OCI-LY1 (cell line): ENCODE measurements around the gene DCTN2.

Experiments
- H2AFZ ChIP-seq: fragments of 200-600 bp; sonication (generic), shearing (Covaris generic); 2 replicates; pipeline ENCODE4 v1.6.0; 2014; ENCODE audit warnings: antibody characterized with exemption, mild to moderate bottlenecking, low read length
- H3F3A ChIP-seq: fragments of 200-600 bp; sonication (generic), shearing (Covaris generic); 2 replicates; pipeline ENCODE4 v1.6.0; 2014; ENCODE audit warnings: mild to moderate bottlenecking, antibody characterized with exemption, low read length, moderate library complexity; ENCODE audit not compliant: insufficient read depth
- H3K27ac ChIP-seq: fragments of 200-600 bp; sonication (generic); 2 replicates; pipeline ENCODE4 v1.5.1; 2014; ENCODE audit warnings: low read length, mixed run types, mild to moderate bottlenecking, low read depth; ENCODE audit not compliant: poor library complexity, severe bottlenecking
- H3K27me3 ChIP-seq: fragments of 200-600 bp; sonication (generic); 2 replicates; pipeline ENCODE4 v1.6.0; 2014; ENCODE audit warnings: antibody characterized with exemption, mild to moderate bottlenecking, low read length, moderate library complexity; ENCODE audit not compliant: insufficient read depth
- H3K36me3 ChIP-seq: fragments of 200-600 bp; sonication (generic); 2 replicates; pipeline ENCODE4 v1.6.1; 2014; ENCODE audit warnings: mild to moderate bottlenecking, antibody characterized with exemption, low read length, moderate library complexity, mixed read lengths; ENCODE audit not compliant: insufficient read depth
- H3K4me1 ChIP-seq: fragments of 200-600 bp; sonication (generic); 2 replicates; pipeline ENCODE4 v1.5.1; 2014; ENCODE audit warnings: mild to moderate bottlenecking, low read length, moderate library complexity; ENCODE audit not compliant: insufficient read depth, severe bottlenecking
- H3K4me2 ChIP-seq: fragments of 200-600 bp; sonication (generic), shearing (Covaris generic); 2 replicates; pipeline ENCODE4 v1.6.1; 2014; ENCODE audit warnings: low read length
- H3K4me3 ChIP-seq: fragments of 200-600 bp; sonication (generic); 2 replicates; pipeline ENCODE4 v1.5.1; 2014; ENCODE audit warnings: low read length, low read depth, mild to moderate bottlenecking, mixed read lengths; ENCODE audit not compliant: poor library complexity, severe bottlenecking
- H3K79me2 ChIP-seq: fragments of 200-600 bp; shearing (Covaris generic); 2 replicates; pipeline ENCODE4 v1.6.1; 2016; ENCODE audit warnings: mixed run types, low read length, mixed read lengths; ENCODE audit not compliant: insufficient read depth
- H3K9ac ChIP-seq: fragments of 200-600 bp; sonication (generic), shearing (Covaris generic); 2 replicates; pipeline ENCODE4 v1.6.1; 2014; ENCODE audit warnings: mild to moderate bottlenecking, low read length, mixed read lengths
- H3K9me2 ChIP-seq: fragments of 200-600 bp; sonication (generic), shearing (Covaris generic); 2 replicates; pipeline ENCODE4 v1.6.1; 2014; ENCODE audit warnings: low read depth, mild to moderate bottlenecking, low read length, mixed read lengths
- H3K9me3 ChIP-seq: fragments of 200-600 bp; shearing (Covaris generic); 2 replicates; pipeline ENCODE4 v1.6.1; 2014; ENCODE audit warnings: low read length, mixed read lengths
- H4K20me1 ChIP-seq: fragments of 200-600 bp; sonication (generic), shearing (Covaris generic); 2 replicates; pipeline ENCODE4 v1.6.0; 2016; ENCODE audit warnings: mild to moderate bottlenecking, low read length; ENCODE audit not compliant: insufficient read depth
- EZH2 ChIP-seq: fragments of 200-600 bp; sonication (generic), shearing (Covaris generic); IDR thresholded peaks from 2 replicates; pipeline ENCODE4 v1.8.0; 2017; ENCODE audit warnings: borderline replicate concordance, mixed run types, mild to moderate bottlenecking, antibody characterized with exemption, low read length, moderate library complexity, mixed read lengths
- TF ChIP-seq, protein P1 (sequence below): fragments of 200-600 bp; sonication (generic), shearing (Covaris generic); IDR thresholded peaks from 2 replicates; pipeline ENCODE4 v1.5.1; 2017; ENCODE audit warnings: mild to moderate bottlenecking, antibody characterized with exemption, low read length, moderate library complexity, mixed read lengths

DCTN2 gene

GRCh38 chr12:57584690-57585089 lies 37.7 kb upstream of the DCTN2 start:
- no peaks in the 10 kb centered on the region for H3K79me2 ChIP-seq
- no peak overlapping the region for H3K9ac ChIP-seq
- no peak overlapping the region for H2AFZ ChIP-seq
- H3K4me2 ChIP-seq, result no peak overlapping the region
- H3K36me3 ChIP-seq, result no peaks in the 10 kb centered on the region
- no peak overlapping the region for H3K4me3 ChIP-seq
- H3K27me3 ChIP-seq, result no peaks in the 10 kb centered on the region
- no peaks in the 10 kb centered on the region for H4K20me1 ChIP-seq
- H3K9me3 ChIP-seq, result no peaks in the 10 kb centered on the region
- H3K4me1 ChIP-seq, result no peaks in the 10 kb centered on the region
- no peaks in the 10 kb centered on the region for H3K9me2 ChIP-seq
- no peak overlapping the region for H3K27ac ChIP-seq
- TF ChIP-seq, protein P1, sequence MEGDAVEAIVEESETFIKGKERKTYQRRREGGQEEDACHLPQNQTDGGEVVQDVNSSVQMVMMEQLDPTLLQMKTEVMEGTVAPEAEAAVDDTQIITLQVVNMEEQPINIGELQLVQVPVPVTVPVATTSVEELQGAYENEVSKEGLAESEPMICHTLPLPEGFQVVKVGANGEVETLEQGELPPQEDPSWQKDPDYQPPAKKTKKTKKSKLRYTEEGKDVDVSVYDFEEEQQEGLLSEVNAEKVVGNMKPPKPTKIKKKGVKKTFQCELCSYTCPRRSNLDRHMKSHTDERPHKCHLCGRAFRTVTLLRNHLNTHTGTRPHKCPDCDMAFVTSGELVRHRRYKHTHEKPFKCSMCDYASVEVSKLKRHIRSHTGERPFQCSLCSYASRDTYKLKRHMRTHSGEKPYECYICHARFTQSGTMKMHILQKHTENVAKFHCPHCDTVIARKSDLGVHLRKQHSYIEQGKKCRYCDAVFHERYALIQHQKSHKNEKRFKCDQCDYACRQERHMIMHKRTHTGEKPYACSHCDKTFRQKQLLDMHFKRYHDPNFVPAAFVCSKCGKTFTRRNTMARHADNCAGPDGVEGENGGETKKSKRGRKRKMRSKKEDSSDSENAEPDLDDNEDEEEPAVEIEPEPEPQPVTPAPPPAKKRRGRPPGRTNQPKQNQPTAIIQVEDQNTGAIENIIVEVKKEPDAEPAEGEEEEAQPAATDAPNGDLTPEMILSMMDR, result no peak
- TF ChIP-seq EZH2, result no peak
- no peaks in the 10 kb centered on the region for H3F3A ChIP-seq

GRCh38 chr12:57584050-57584449 lies 37.1 kb upstream of the DCTN2 start:
- Histone ChIP-seq H3K4me1 (no peaks in the 10 kb centered on the region), H2AFZ (no peak overlapping the region), H3K27me3 (no peaks in the 10 kb centered on the region)

GRCh38 chr12:57583008-57583831 lies 36.2 kb upstream of the DCTN2 start:
- Histone ChIP-seq H3K36me3 (no peaks in the 10 kb centered on the region), H3K27me3 (no peaks in the 10 kb centered on the region), H3K9me3 (no peaks in the 10 kb centered on the region), H3K4me2 (no peak overlapping the region), H3K4me3 (no peak overlapping the region), H3K9ac (no peak overlapping the region), H3F3A (no peaks in the 10 kb centered on the region), H3K27ac (no peak overlapping the region), H4K20me1 (no peaks in the 10 kb centered on the region), H3K79me2 (no peaks in the 10 kb centered on the region), H3K4me1 (no peaks in the 10 kb centered on the region), H3K9me2 (no peaks in the 10 kb centered on the region), H2AFZ (no peak overlapping the region)
- no peak for TF ChIP-seq EZH2
- TF ChIP-seq, protein P1, result peak; percentile 99

More at GRCh38 chr12:57584050-57584449, 37.1 kb upstream of the DCTN2 start:
- TF ChIP-seq EZH2, result no peak
- TF ChIP-seq, protein P1, result no peak
- H4K20me1 ChIP-seq, result no peaks in the 10 kb centered on the region
- H3K79me2 ChIP-seq, result no peaks in the 10 kb centered on the region
- H3K9me3 ChIP-seq, result no peaks in the 10 kb centered on the region
- H3K27ac ChIP-seq, result no peak overlapping the region
- H3K36me3 ChIP-seq, result no peaks in the 10 kb centered on the region
- H3K9me2 ChIP-seq, result no peaks in the 10 kb centered on the region
- H3F3A ChIP-seq, result no peaks in the 10 kb centered on the region
- H3K9ac ChIP-seq, result no peak overlapping the region
- no peak overlapping the region for H3K4me2 ChIP-seq
- H3K4me3 ChIP-seq, result no peak overlapping the region
